Measurements from ENCODE around the gene ENAH.

The ENAH gene

DNA sequence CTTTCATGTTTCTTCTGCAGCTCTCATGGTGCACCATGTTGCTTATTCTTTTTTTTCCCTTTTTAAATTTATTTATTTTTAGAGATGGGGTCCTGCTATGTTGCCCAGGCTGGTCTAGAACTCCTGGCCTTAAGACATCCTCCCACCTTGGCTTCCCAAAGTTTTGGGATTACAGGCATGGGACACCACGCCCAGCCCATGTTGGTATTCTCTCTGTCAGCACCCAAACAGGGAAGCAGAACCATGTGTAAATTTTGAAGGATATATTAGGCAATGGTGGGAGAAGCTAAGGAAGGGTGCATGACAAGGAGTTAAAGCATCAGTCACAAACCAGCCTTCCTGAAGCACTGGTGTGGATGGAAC, 39.6 kb upstream of the ENAH start:
- Histone ChIP-seq H3K27ac (replicated peaks) (no peak overlapping the region), H3K27me3 (ENCODE audit: insufficient read depth, poor library complexity, severe bottlenecking) (no peaks in the 10 kb centered on the region), H3K4me3 (replicated peaks; ENCODE audit: insufficient read depth, low read length) (no peak overlapping the region)
- TF ChIP-seq, protein P1, sequence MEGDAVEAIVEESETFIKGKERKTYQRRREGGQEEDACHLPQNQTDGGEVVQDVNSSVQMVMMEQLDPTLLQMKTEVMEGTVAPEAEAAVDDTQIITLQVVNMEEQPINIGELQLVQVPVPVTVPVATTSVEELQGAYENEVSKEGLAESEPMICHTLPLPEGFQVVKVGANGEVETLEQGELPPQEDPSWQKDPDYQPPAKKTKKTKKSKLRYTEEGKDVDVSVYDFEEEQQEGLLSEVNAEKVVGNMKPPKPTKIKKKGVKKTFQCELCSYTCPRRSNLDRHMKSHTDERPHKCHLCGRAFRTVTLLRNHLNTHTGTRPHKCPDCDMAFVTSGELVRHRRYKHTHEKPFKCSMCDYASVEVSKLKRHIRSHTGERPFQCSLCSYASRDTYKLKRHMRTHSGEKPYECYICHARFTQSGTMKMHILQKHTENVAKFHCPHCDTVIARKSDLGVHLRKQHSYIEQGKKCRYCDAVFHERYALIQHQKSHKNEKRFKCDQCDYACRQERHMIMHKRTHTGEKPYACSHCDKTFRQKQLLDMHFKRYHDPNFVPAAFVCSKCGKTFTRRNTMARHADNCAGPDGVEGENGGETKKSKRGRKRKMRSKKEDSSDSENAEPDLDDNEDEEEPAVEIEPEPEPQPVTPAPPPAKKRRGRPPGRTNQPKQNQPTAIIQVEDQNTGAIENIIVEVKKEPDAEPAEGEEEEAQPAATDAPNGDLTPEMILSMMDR (IDR thresholded peaks at IDR 0.05; ENCODE audit: insufficient read depth, low read length) = no peak
- TF ChIP-seq, protein P2, sequence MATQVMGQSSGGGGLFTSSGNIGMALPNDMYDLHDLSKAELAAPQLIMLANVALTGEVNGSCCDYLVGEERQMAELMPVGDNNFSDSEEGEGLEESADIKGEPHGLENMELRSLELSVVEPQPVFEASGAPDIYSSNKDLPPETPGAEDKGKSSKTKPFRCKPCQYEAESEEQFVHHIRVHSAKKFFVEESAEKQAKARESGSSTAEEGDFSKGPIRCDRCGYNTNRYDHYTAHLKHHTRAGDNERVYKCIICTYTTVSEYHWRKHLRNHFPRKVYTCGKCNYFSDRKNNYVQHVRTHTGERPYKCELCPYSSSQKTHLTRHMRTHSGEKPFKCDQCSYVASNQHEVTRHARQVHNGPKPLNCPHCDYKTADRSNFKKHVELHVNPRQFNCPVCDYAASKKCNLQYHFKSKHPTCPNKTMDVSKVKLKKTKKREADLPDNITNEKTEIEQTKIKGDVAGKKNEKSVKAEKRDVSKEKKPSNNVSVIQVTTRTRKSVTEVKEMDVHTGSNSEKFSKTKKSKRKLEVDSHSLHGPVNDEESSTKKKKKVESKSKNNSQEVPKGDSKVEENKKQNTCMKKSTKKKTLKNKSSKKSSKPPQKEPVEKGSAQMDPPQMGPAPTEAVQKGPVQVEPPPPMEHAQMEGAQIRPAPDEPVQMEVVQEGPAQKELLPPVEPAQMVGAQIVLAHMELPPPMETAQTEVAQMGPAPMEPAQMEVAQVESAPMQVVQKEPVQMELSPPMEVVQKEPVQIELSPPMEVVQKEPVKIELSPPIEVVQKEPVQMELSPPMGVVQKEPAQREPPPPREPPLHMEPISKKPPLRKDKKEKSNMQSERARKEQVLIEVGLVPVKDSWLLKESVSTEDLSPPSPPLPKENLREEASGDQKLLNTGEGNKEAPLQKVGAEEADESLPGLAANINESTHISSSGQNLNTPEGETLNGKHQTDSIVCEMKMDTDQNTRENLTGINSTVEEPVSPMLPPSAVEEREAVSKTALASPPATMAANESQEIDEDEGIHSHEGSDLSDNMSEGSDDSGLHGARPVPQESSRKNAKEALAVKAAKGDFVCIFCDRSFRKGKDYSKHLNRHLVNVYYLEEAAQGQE (IDR thresholded peaks at IDR 0.05; ENCODE audit: insufficient replicate concordance, low read depth) = no peak
- TF ChIP-seq POLR2AphosphoS5 (IDR thresholded peaks at IDR 0.05; ENCODE audit: low read depth) = no peak
- no peak for TF ChIP-seq GABPA (IDR thresholded peaks at IDR 0.05; ENCODE audit: low read depth)
- no peak for TF ChIP-seq SPI1 (IDR thresholded peaks at IDR 0.05; ENCODE audit: borderline replicate concordance, low read depth)
- DNase-seq (ENCODE audit: low read depth in 1 of 2, low spot score in 1 of 2) = no peak

DNA sequence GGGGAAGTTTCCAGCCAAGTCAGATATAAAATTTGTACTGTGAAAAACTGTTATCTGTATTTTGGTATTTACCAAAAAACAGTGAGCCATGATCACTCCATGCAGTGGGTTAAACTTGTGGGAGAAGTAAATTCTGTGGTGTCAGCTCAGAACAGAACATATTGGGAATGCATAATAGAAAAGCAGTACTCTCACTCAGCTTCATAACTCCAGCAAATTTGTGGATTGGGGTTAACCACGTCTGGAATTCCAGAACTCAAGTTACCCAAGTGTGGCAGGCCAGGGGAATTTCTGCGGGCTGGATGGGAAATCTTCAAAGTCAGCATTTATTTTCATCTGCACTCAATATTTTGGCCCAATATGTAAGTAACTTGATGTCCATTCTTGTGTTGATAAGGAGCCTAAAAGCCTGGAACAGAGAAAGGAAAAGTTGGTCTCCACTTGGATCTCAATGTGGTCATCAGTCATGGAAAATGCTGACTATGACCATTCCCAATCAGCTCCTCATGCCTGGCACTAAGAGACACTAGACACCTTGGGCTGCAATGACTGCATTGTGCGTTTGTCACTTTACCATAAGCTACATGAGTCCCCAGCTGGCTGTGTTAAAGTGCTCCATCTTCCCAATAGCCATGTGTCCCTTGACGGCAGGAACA, 39.1 kb upstream of the ENAH start:
- TF ChIP-seq POLR2AphosphoS5 (IDR thresholded peaks at IDR 0.05; ENCODE audit: low read depth) (no peak), SPI1 (IDR thresholded peaks at IDR 0.05; ENCODE audit: borderline replicate concordance, low read depth) (no peak), GABPA (IDR thresholded peaks at IDR 0.05; ENCODE audit: low read depth) (no peak)
- TF ChIP-seq, protein P1 (IDR thresholded peaks at IDR 0.05; ENCODE audit: insufficient read depth, low read length) = no peak
- TF ChIP-seq, protein P2 (IDR thresholded peaks at IDR 0.05; ENCODE audit: insufficient replicate concordance, low read depth) = no peak
- Histone ChIP-seq H3K27ac (replicated peaks) (no peak overlapping the region), H3K4me3 (replicated peaks; ENCODE audit: insufficient read depth, low read length) (no peak overlapping the region), H3K27me3 (ENCODE audit: insufficient read depth, poor library complexity, severe bottlenecking) (no peaks in the 10 kb centered on the region)
- no peak for DNase-seq (ENCODE audit: low read depth in 1 of 2, low spot score in 1 of 2)

DNA sequence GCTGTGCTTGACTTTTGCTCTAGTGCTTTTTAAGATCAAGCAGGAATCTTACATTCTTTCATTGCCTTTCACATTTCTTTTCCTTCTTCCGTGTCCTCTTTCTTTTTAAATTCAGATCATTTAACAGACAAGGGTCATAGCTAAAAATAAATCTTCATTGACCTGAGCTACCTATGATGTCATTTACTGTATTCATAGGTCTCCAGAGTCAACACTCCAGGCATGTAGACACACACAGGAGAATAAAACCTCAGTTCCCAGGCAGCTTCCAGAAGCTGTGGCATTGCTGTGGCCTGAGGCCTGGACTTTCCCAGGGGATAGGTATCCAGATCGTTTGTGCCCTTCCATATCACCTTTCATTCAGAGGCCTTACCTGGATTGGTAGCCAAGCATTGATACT, 38.5 kb upstream of the ENAH start:
- Histone ChIP-seq H3K27ac (replicated peaks) (no peak overlapping the region), H3K4me3 (replicated peaks; ENCODE audit: insufficient read depth, low read length) (no peak overlapping the region), H3K27me3 (ENCODE audit: insufficient read depth, poor library complexity, severe bottlenecking) (no peaks in the 10 kb centered on the region)
- no peak for DNase-seq (ENCODE audit: low read depth in 1 of 2, low spot score in 1 of 2)
- TF ChIP-seq, protein P2 (IDR thresholded peaks at IDR 0.05; ENCODE audit: insufficient replicate concordance, low read depth) = no peak
- TF ChIP-seq, protein P1 (IDR thresholded peaks at IDR 0.05; ENCODE audit: insufficient read depth, low read length) = no peak
- TF ChIP-seq POLR2AphosphoS5 (IDR thresholded peaks at IDR 0.05; ENCODE audit: low read depth) (no peak), SPI1 (IDR thresholded peaks at IDR 0.05; ENCODE audit: borderline replicate concordance, low read depth) (no peak), GABPA (IDR thresholded peaks at IDR 0.05; ENCODE audit: low read depth) (no peak)

All from HL-60 (cell line).